Activated CD8-positive, alpha-beta memory T cell treated with anti-CD3 and anti-CD28 coated beads for 4 hours (primary cell): ENCODE results near the gene PILRB.

ENCODE experiments used
- DNase-seq, 2 donors: peaks; one replicate each; pipeline ENCODE4 v3.0.0-alpha.2; 2020; ENCODE audit warnings: low read depth in 2 of 2

PILRB gene

DNA sequence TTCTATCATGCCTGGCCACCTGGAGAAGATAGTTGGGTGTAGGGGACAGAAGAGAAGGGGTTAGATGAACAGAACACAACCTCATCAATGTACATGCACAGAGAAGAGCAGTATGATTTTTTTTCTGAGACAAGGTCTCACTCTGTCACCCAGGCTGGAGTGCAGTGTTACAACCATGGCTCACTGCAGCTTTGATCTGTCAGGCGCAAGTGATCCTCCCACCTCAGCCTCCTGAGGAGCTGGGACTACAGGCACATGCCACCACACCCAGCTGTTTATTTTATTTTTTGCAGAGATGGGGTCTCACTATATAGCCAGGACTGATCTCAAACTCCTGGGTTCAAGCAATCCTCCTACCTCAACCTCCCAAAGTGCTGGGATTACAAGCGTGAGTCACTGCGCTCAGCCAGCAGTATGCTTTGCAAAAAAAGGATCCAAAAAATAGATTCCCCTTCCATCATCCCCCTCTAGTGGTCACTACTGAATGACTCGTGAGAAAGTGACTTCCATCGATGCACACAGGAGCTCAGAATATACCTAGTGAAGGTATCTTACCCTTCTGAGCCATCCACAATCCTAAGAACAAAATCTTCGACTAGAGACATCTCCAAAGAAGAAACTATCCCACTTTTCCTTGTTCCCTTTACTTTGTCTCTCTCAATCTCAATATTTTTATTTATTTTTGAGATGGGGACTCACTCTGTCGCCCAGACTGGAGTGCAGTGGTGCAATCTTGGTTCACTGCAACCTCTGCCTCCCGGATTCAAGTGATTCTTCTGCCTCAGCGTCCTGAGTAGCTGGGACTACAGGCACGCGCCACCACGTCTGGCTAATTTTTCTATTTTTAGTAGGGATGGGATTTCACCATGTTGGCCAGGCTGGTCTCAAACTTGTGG is 49.6 kb downstream of the PILRB start:
- DNase-seq = no peak

DNA sequence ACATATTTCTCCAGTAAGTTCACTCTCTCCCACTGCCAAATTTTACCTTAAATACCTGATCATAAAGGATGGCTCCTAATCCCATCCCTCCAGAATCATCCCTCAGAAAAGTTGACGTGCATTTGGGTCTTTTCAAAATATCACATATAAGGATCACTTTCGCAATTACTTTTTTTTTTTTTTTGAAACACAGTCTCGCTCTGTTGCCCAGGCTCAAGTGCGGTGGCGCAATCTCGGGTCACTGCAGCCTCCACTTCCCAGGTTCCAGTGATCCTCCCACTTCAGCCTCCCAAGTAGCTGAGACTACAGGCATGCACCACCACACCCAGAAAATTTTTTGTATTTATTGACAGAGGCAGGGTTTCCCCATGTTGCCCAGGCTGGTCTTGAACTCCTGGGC is 53.2 kb downstream of the PILRB start:
- DNase-seq = no peak

DNA sequence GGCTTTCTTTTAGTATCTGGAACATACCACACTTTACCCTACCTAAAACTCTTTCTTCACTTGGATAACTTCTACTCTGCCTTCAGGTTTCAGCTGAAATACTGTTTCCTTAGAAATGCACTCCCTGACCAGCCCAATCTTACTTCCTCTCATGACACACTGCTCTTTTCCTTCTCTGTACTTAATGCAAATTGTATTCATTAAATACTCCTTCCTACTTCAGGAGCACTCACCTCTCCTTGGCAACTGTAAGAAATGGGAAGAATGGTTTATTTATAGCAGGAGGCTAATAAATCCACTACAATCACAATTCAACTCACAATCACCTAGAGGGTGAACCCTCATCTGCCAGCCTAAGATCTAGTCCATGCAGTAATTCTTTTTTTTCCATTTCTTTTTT is 55.4 kb downstream of the PILRB start:
- DNase-seq = no peak

DNA sequence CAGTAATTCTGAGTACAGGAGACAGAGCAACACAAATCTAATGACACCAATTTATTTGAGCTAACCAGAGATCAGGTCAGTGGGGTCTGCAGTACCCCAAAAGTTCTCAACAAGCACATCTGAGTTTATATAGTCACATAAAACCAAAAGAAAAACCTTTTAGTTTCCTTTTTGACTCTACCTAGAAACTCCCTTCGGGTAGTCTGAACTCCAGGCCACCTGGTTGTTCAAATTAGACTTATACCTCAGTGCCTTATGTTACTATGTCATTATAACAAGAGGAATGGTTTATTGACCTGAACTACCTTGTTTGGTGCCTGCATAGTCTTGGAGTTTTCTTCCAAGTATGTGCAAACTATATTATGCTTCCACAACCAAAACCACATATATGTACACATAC is 56.0 kb downstream of the PILRB start:
- no peak for DNase-seq

DNA sequence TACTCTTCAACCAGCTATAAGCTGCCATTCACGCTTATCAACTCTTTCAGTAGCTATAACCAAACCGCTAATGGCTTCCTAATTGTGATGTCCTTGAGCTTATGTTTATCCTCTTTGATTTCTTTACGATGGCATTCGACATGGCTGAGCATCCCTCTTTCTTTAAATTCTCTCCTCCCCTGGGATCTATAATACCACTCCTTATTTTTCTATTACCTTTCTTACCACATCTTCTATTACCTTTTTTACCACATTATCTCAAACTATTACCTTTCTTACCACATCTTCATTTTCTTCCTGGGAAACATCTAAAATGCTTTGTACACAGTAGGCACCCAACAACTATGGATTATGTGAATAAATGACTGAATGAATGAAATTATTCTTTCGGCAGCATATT is 57.5 kb downstream of the PILRB start:
- no peak for DNase-seq
